ENCODE data around the gene UGT1A1.

DNA sequence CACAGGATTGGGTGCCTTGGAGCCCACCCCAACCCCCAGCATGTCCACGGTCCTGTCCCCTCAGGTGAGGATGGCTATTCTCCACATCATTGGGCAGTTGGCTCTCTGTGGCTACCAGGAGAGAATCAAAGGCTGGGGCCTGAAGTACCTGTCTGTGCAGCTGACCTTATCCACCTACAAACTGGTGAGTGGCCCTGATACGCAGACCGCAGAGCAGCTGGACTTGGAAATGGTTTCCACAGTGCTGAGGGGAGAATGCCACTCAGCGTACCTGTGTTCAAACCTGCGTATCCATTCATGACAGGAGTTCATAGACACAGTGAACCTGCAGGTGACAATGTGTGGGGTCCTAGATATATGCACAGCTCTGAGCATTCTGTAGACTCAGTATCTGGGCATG, 39.6 kb downstream of the UGT1A1 start:
- TF ChIP-seq, protein P1, sequence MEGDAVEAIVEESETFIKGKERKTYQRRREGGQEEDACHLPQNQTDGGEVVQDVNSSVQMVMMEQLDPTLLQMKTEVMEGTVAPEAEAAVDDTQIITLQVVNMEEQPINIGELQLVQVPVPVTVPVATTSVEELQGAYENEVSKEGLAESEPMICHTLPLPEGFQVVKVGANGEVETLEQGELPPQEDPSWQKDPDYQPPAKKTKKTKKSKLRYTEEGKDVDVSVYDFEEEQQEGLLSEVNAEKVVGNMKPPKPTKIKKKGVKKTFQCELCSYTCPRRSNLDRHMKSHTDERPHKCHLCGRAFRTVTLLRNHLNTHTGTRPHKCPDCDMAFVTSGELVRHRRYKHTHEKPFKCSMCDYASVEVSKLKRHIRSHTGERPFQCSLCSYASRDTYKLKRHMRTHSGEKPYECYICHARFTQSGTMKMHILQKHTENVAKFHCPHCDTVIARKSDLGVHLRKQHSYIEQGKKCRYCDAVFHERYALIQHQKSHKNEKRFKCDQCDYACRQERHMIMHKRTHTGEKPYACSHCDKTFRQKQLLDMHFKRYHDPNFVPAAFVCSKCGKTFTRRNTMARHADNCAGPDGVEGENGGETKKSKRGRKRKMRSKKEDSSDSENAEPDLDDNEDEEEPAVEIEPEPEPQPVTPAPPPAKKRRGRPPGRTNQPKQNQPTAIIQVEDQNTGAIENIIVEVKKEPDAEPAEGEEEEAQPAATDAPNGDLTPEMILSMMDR (IDR thresholded peaks at IDR 0.05; ENCODE audit: low read length) = no peak
- no peak for TF ChIP-seq EZH2 (IDR thresholded peaks at IDR 0.05; ENCODE audit: borderline replicate concordance, low read length)
